GM21515 (cell line): ENCODE results near the gene NUP98.

Experiments used
- ATAC-seq: cut with Tn5 transposase; IDR thresholded peaks from one replicate; pipeline ENCODE4 v1.9.1; 2021; ENCODE audit not compliant: unreplicated experiment

NUP98 gene

DNA sequence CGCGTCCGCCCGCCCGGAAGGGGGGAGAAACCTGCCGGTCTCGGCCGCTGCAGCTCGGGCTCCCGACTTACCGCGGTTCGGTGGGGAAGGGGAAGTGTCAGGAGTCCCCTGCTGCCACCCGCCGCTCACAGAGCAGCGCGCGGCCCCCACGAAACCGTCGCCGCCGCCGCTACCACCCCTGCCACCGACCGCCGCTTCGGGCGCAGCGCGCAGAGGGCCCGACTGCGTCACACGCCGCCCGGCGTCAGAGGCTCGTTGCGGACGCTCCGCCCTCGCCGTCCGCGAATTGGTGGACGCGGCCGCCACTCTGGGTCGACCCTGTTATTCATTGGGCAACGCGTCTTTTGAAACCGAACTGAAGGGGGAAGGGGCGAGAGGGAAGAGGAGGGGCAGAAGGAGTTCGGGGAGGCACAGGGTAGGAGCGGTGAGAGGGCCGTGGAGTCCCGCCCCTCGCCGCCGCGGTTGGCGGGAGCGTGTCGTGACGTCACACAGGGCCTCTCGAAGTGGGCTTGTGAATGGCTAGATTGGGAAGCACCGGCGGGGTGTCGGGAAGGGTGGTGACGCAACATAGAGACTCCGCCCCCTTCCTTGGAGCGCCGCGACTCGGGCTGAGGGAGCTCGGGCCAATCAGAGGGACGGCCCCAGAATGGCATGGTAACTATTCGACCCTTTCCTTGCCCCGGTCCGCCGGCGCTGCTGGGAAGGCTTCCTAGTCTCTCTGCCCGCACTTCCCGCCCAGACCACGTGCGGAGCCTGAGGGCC is at the start of gene NUP98:
Gene NUP98 (minus strand): TSS at position 226 of the 762 bp plus-strand sequence. CDS start 15,437 bp downstream, outside the sequence.
- ATAC-seq, result peak; percentile 93

DNA sequence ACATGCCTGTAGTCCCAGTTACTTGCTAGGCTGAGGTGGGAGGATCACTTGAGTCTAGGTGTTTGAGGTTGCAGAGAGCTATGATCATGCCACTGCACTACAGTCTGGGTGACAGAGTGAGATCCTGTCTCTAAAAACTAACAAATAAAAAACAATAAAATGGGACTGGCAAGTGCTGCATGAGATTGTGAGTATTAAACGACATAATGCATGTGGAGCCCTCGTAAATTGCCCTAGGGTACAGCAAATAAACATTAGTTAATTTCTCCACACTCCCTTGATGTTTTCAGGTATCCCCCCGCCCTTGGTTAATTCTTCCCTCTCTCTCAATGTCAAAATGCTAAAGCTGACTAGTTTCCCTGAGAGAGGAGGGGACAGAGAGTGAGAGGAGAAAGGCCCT is 48.3 kb upstream of the NUP98 start:
- no peak for ATAC-seq

- no peak for ATAC-seq
Measured at GRCh38 chr11:3845246-3845645, 47.9 kb upstream of the NUP98 start.

DNA sequence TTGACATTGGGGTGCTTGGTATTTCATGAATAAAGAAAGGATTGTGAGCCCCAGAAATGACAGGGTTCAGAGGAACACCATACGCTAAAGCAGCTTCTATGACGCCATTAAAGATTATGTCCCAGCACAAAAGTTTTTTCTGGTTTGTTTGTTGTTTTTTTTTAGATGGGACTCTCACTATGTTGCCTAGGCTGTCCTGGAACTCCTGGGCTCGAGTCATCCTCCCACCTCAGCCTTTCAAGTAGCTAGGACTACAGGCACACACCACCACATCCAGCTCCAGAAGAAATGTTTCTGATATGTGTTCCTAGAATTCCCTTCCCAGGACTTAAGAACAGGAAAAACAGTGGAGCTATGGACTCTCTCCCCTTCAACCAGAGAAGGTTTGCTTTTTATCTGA is 46.0 kb upstream of the NUP98 start:
- ATAC-seq, result no peak

DNA sequence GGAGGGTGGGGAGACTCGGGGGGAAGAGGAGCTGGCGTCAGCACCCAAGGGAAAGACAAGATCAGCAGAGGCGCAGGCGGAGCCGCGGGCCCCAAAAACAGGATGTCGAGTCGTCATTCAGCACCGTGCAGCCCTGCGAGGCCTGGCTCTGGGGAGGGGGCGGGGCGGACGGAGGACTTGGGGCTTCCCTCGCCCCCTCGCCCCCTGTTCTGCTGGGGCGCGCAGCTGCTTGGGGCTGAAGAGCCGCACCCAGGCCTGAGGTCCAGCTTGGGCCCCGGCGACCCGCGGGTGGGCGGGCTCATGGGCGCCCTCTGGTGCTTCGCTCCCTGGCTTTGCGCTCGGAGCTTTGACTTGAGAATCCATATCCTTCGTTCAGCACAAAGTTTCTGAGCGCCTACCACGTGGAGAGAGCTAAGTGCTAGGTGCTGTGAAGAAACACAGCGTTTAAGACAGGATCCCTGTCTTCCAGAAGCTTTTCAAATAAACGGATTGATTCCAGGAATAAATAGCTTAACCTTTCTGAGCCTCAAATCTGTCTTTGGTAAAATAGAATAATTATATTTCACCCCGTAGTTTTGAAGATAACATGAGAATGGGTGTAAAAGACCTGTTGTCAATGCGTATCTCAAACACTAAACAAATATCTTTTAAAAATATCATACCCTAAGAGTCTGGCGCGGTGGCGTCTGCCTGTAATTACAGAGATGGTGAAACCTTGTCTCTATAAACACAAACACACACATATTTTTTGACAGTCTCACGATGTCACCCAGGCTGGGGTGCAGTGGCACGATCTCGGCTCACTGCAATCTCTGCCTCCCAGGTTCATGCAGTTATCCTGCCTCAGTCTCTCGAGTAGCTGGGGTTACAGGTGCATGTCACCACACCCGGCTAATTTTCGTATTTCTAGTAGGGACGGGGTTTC is 44.3 kb upstream of the NUP98 start:
- ATAC-seq, result peak; percentile 51

- peak; percentile 41 for ATAC-seq
Measured at GRCh38 chr11:3840870-3841425, 43.6 kb upstream of the NUP98 start, which contains the start of gene RHOG. TSS of gene RHOG (minus strand) at chr11:3840959. CDS start at chr11:3828138, 12,821 bp downstream.

DNA sequence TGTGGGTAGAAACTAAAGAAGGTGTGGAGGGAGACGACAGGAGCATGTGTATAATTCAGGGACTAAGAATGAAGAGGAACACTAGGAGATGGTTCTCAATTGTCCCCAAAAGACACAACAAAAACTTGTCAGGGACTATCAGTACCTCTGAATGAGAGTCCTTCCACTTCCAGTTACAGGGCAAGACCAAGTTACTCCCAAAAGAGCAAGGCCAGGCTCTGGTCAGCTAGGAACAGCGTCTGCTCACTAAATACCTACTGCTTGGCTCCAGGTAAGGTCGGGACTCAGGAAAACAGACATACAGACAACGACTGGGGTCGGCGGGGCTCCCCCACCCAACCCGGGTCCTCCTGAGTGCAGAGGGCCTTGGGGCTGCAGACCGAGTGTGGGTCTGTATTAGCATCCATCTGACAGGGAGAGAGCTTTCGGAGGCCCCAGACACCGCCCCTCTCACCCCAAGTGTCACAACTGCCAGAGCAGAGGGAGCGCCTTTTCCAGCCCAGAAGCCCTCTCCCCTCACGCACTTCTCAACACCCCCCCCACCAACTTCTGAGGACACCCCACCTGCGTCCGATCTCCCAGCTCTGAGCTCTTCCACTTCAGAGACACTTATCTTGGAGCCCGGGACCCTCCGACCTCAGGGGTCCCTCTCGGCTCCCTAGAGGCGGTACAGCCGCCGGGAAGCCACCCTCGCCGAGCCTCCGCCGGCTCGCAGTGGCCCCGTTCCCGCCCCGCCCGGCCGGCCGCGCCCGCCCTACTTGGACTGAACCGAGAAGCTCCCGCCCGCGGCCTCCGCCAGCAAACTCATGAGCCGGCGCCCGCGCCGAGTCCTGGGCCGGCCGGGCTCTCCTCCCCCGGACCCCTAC is 42.9 kb upstream of the NUP98 start:
- no peak for ATAC-seq

- no peak for ATAC-seq
Measured at GRCh38 chr11:3838504-3838903, 41.1 kb upstream of the NUP98 start.

GRCh38 chr11:3837793-3838192 is 40.4 kb upstream of the NUP98 start:
- ATAC-seq, result no peak

DNA sequence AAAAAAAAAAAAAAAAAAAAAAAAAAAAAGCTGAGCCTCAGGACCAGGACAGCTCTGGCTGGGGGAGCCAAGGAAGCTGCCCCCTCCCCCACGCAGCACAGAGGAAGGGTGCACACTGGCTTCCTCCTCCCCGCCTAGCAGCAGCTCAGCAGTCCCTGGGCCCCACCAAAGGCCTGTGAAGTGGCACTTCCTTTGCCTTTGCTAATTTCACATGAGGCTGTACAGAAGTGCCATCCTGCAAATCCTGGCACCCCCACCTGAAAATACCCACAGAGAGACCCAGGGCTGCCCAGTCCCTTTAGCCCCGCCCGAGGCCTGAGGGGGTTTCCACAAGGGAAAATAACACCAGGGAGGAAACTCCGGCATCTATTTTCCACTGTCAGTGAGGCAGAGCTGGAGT is 39.5 kb upstream of the NUP98 start:
- ATAC-seq, result no peak

GRCh38 chr11:3835751-3836150 is 38.4 kb upstream of the NUP98 start:
- no peak for ATAC-seq

DNA sequence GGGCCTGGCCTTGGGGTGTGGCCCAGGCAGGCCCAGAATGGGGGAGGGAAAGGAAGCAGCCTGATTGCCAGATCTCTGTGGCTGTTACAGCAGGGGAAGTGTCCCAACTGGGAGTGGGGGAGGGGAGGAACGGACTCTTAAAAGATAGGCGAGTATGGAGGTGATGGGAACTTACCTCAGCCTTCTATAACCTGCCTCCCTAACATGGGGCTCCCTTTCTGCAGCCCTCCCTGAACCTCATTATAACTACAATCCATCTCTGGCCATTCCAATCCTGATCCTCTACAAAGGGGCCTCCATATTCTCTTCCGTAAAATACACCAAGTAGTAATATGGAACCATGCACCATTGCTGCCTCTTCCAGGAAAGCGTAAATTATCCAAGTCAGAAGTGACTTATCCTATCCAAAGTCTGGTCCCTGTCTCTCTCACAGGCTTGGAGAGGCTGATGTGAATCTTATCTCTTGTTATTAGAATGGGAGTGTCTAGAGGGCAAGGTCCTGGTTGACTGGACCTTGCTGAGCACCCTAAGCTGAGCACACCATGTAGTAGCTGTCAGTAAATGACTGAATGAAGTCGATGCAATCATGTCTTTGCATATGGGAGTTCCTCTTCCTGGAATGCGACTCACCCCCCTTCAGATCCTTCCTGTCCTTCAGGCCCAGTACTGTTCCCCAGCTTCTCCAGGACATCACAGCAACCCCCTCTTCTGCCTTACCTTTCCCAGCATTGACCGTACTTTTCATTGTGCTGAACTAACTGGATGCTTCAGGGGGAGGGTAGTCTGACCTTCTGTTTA is 37.5 kb upstream of the NUP98 start:
- no peak for ATAC-seq

DNA sequence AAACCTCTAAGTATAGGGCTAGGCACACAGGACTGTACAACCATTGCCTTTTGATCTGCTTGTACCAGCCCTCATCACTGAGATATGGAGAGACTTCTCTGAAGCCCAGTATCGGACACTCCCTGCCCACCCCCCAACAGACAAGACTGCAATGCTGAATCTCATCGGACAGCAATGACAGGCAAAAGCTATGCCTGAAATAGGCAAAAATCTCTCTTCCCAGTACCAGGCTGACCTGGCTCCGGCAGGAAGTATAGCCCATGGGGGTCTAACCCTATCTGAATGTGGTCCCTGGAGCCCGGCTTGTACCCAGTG is 37.0 kb upstream of the NUP98 start:
- no peak for ATAC-seq

- ATAC-seq, result no peak
Measured at GRCh38 chr11:3833449-3833848, 36.1 kb upstream of the NUP98 start.

GRCh38 chr11:3832816-3833215 is 35.5 kb upstream of the NUP98 start:
- ATAC-seq, result no peak

GRCh38 chr11:3831378-3832239 is 34.3 kb upstream of the NUP98 start:
- ATAC-seq, result no peak

- ATAC-seq, result no peak
Measured at GRCh38 chr11:3830730-3831129, 33.4 kb upstream of the NUP98 start.

DNA sequence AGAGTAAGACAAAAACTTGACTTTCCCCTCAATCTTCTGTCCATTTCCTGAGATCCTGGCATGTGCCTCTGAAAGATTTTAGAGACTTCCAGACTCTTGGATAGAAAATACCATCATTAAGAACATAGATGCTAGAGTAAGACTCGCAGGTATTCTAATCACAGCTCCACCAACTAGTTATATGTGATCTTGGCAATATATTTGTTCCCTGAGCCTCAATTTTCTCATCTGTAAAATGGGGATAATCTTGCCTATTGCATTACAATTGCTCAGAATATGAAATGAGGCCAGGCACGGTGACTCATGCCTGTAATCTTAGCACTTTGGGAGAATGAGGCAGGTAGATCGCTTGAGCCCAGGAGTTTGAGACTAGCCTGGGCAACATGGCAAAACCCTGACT is 32.7 kb upstream of the NUP98 start:
- no peak for ATAC-seq
